Uterus (tissue), 4 donors: Measurements from ENCODE around the gene ARMC5. TPM values are rescaled to one million over a fixed set of nuclear protein-coding genes. Genes with fewer than 3 reads are reported as not detected.

Experiments
- DNase-seq, 2 donors: peaks; one replicate each; pipeline ENCODE4 v3.0.0-alpha.2; 2019 to 2020
- H3K27ac ChIP-seq, 2 donors: fragments of 200-600 bp; sonication (generic); 1 replicate in 1 of 2; 2 replicates in 1 of 2; pipeline ENCODE4 v1.5.1; 2016 to 2018
- H3K27me3 ChIP-seq, 2 donors: fragments of 200-600 bp; sonication (generic); one replicate each; pipeline ENCODE4 v1.5.1; 2018 to 2019; ENCODE audit warnings: control low read depth in 1 of 2
- H3K36me3 ChIP-seq, 2 donors: fragments of 200-600 bp; sonication (generic); one replicate each; pipeline ENCODE4 v1.5.1; 2019; ENCODE audit warnings: control low read depth in 1 of 2
- H3K4me1 ChIP-seq, 2 donors: fragments of 200-600 bp; sonication (generic); one replicate each; pipeline ENCODE4 v1.5.1; 2018 to 2019; ENCODE audit warnings: control low read depth in 1 of 2
- H3K4me3 ChIP-seq, 2 donors: fragments of 200-600 bp; sonication (generic); 1 replicate in 1 of 2; 2 replicates in 1 of 2; pipeline ENCODE4 v1.5.1; 2018 to 2019; ENCODE audit warnings: mild to moderate bottlenecking in 1 of 2
- H3K9me3 ChIP-seq, 2 donors: fragments of 200-600 bp; sonication (generic); one replicate each; pipeline ENCODE4 v1.5.1; 2019; ENCODE audit warnings: control low read depth in 1 of 2
- CTCF ChIP-seq, 4 experiments: fragments of 200-600 bp in 2 of 4; fragments of 450-650 bp in 2 of 4; sonication (generic) in 2 of 4; IDR thresholded peaks; one replicate each; pipeline ENCODE4 v1.5.1; 2016 to 2019; ENCODE audit warnings: antibody characterized with exemption in 4 of 4, mild to moderate bottlenecking in 2 of 4, moderate library complexity in 1 of 4
- POLR2A ChIP-seq, 2 donors: fragments of 450-650 bp; IDR thresholded peaks; one replicate each; pipeline ENCODE4 v1.6.1; 2016; ENCODE audit warnings: antibody characterized with exemption in 2 of 2, mild to moderate bottlenecking in 1 of 2, moderate library complexity in 1 of 2
- intact Hi-C: fragments of 100-400 bp; cut with DNase I; formaldehyde crosslinking; loops from one replicate; pipeline ENCODE4 v1.15.1; 2023; ENCODE audit warnings: low total_unique reads
- total RNA-seq, 4 donors: library from RNA; depleted of rRNA in 3 of 4; stranded (reverse); fragments of >200 nt in 3 of 4; gene quantifications; one replicate each; pipeline versions ENCODE4 v1.1.0 to v1.2.4, GENCODE V29; 2014 to 2023
- donor health status: DM: yes; HTN: yes; CAD: no.

The ARMC5 gene
- total RNA-seq, 4 donors from 2014 or later, result 2.1 to 12.7 (median 8.0) TPM

- H3K9me3 ChIP-seq, result no peaks in the 10 kb centered on the region
- H3K4me3 ChIP-seq, result no peak overlapping the region
- H3K27me3 ChIP-seq, result no peaks in the 10 kb centered on the region
- H3K36me3 ChIP-seq, result no peaks in the 10 kb centered on the region
- TF ChIP-seq POLR2A (IDR thresholded peaks at IDR 0.05) (no peak), CTCF (IDR thresholded peaks at IDR 0.05) (no peak)
- no peak for DNase-seq
- peak overlapping the region; percentile 73 to 76 for H3K27ac ChIP-seq
- intact Hi-C loops, result no loop called here
- H3K4me1 ChIP-seq, result peaks cover 3 to 33% of the 10 kb centered on the region in 2 donors
These were observed 6.6 kb upstream of the ARMC5 start for GRCh38 chr16:31452631-31453106.

DNA sequence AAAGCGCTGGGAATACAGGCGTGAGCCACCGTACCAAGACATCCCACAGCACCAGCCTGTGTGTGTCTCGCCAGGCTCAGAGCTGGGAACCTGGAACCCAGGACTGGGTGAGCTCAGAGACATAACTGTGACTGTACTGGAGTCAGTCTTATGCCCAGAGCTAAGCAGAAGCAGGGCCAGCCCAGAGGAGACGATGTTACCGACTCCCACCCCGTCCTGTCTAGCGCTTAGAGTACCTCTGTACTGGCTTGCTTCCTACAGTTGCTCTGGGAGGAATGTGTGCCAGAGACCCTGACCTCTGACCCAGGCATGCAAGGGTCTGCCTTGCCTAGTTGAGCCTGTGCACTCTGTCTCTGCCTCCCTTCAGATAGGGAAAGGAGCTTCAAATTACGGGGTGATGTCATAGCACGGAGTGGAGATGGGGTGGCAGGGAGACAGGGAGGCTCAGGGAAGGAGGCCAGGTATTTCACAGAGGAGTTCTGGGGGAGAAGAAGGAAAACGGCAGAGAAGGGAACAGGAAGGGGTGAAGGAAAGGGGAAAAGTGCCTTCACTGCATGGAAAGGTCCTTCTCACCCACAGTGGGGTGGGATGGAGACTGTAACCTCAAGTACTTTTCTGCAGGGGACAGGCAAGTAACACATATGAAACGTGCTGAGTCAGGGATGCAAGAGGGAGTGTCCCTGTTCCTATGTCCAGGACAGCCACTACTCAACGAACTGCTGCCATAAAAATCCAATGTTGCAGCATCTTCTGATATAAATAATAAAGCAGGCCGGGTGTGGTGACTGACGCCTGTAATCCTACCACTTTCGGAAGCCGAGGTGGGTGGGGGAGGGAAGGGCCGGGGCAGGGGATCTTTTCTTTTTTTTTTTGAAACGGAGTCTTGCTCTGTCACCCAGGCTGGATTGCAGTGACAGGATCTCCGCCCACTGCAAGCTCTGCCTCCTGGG, 5.8 kb upstream of the ARMC5 start:
- Histone ChIP-seq H3K27ac (peak overlapping the region; percentile 73 to 76), H3K27me3 (no peaks in the 10 kb centered on the region), H3K4me3 (no peak overlapping the region), H3K4me1 (peaks cover 3 to 36% of the 10 kb centered on the region in 2 donors), H3K9me3 (no peaks in the 10 kb centered on the region), H3K36me3 (no peaks in the 10 kb centered on the region)
- peak in 1 of 2 donors; percentile 52 for DNase-seq
- intact Hi-C loops, result no loop called here
- TF ChIP-seq CTCF (IDR thresholded peaks at IDR 0.05) (peak in 1 of 4 experiments; percentile 6), POLR2A (IDR thresholded peaks at IDR 0.05) (no peak)

- Histone ChIP-seq H3K9me3 (no peaks in the 10 kb centered on the region), H3K36me3 (no peaks in the 10 kb centered on the region), H3K4me1 (peaks cover 3 to 36% of the 10 kb centered on the region in 2 donors), H3K27ac (no peak overlapping the region), H3K27me3 (no peaks in the 10 kb centered on the region), H3K4me3 (no peak overlapping the region)
- TF ChIP-seq CTCF (IDR thresholded peaks at IDR 0.05) (no peak), POLR2A (IDR thresholded peaks at IDR 0.05) (no peak)
- intact Hi-C loops, result no loop called here
- DNase-seq, result no peak
These were observed 3.5 kb upstream of the ARMC5 start for GRCh38 chr16:31455601-31456314.

DNA sequence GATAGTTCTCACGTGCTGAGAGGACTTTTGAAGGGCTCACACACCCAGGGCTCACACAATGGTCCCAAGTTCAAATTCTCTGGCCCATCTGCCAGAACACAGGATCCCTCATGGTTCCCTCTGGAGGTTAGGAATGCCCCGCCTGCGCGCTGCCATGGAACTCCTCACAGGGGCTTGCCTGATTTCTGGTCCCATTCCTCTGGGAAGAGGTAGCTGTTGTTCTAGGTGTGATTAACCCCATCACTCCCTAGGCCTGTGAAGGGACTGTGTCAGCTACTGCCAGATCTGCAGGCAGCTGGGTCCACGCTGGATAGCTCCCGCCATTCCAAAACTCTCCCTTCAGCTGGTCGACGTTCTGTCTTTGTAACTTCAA, 2.3 kb upstream of the ARMC5 start:
- no peak for TF ChIP-seq CTCF (IDR thresholded peaks at IDR 0.05)
- no peak for TF ChIP-seq POLR2A (IDR thresholded peaks at IDR 0.05)
- no peak overlapping the region for H3K4me3 ChIP-seq
- DNase-seq, result no peak
- H3K4me1 ChIP-seq, result peaks cover 3 to 35% of the 10 kb centered on the region in 2 donors
- intact Hi-C loops, result no loop called here
- peak overlapping the region in 1 of 2 donors; percentile 100 for H3K27ac ChIP-seq
- H3K36me3 ChIP-seq, result no peaks in the 10 kb centered on the region
- H3K27me3 ChIP-seq, result no peaks in the 10 kb centered on the region
- no peaks in the 10 kb centered on the region for H3K9me3 ChIP-seq
